H1 (cell line): Measurements from ENCODE around the gene NPAT. TPM values are rescaled to one million over a fixed set of nuclear protein-coding genes. Genes with fewer than 3 reads are reported as not detected.
A peak's percentile ranks its signal among the peaks of the same experiment; 100 is the strongest.

Experiments
- CTCF ChIA-PET: fragments of 300-600 bp; sonication (Branson Sonifier 250); formaldehyde crosslinking; loops from one replicate; lab custom pipeline; 2021; ENCODE audit not compliant: partially characterized antibody; lab: Charles Lee
- POLR2A ChIA-PET: fragments of 300-600 bp; sonication (Branson Sonifier 250); formaldehyde crosslinking; loops from one replicate; lab custom pipeline; 2021; ENCODE audit warnings: inconsistent platforms; ENCODE audit not compliant: partially characterized antibody; lab: Charles Lee
- DNase-seq, 2 experiments: peaks; one replicate each; pipeline versions ENCODE4 v3.0.0 to v3.0.0-alpha.2; 2010 to 2022; ENCODE audit warnings: low spot score in 2 of 2, low read depth in 1 of 2, mixed read lengths in 1 of 2
- FAIRE-seq: peaks from 2 replicates; lab custom pipeline; 2011; peaks lifted over from hg19 to GRCh38; lab: Jason Lieb, UNC
- H2AFZ ChIP-seq: 2 replicates; pipeline ENCODE4 v1.8.1; 2012; ENCODE audit warnings: low read length, inconsistent platforms
- H2AK5ac ChIP-seq: 2 replicates; pipeline ENCODE4 v1.6.1; 2013; ENCODE audit warnings: low read depth, low read length
- H2BK120ac ChIP-seq: replicated peaks from 2 replicates; pipeline ENCODE3; 2013; ENCODE audit warnings: low read depth, low read length, inconsistent platforms
- H2BK12ac ChIP-seq: 2 replicates; pipeline ENCODE4 v1.6.1; 2013; ENCODE audit warnings: low read depth, low read length
- H2BK15ac ChIP-seq: 2 replicates; pipeline ENCODE4 v1.6.1; 2013; ENCODE audit warnings: low read length
- H2BK20ac ChIP-seq: 2 replicates; pipeline ENCODE4 v1.6.1; 2013; ENCODE audit warnings: low read length
- H2BK5ac ChIP-seq: 2 replicates; pipeline ENCODE4 v1.6.1; 2013; ENCODE audit warnings: low read depth, low read length
- H3K14ac ChIP-seq: 2 replicates; pipeline ENCODE4 v1.6.1; 2013; ENCODE audit warnings: inconsistent platforms; ENCODE audit not compliant: insufficient read length
- H3K18ac ChIP-seq: 2 replicates; pipeline ENCODE4 v1.6.1; 2013; ENCODE audit warnings: low read length; ENCODE audit errors: extremely low read depth
- H3K23ac ChIP-seq: 2 replicates; pipeline ENCODE4 v1.6.1; 2013; ENCODE audit warnings: inconsistent platforms; ENCODE audit not compliant: insufficient read length
- H3K23me2 ChIP-seq: 2 replicates; pipeline ENCODE4 v1.6.1; 2013; ENCODE audit warnings: low read depth, low read length
- H3K27ac ChIP-seq: 2 replicates; pipeline ENCODE4 v1.6.1; 2011; ENCODE audit warnings: low read depth, low read length, inconsistent platforms
- H3K27me3 ChIP-seq, 4 experiments: replicated peaks in 1 of 4; 1 replicate in 1 of 4; 2 replicates in 3 of 4; pipeline versions ENCODE4 v1.6.1 to v1.8.1; 2011 to 2013; ENCODE audit warnings: low read length in 3 of 4, mild to moderate bottlenecking in 3 of 4, inconsistent platforms in 2 of 4, mixed read lengths in 2 of 4, moderate library complexity in 1 of 4; ENCODE audit not compliant: control insufficient read depth in 3 of 4, insufficient read depth in 3 of 4; ENCODE audit errors: extremely low read depth in 1 of 4
- H3K36me3 ChIP-seq, 4 experiments: 2 replicates each; pipeline versions ENCODE4 v1.6.1 to v1.8.1; 2011 to 2013; ENCODE audit warnings: mild to moderate bottlenecking in 4 of 4, low read length in 3 of 4, moderate library complexity in 2 of 4, control low read depth in 1 of 4, inconsistent platforms in 1 of 4; ENCODE audit not compliant: insufficient read depth in 4 of 4, control insufficient read depth in 2 of 4
- H3K4ac ChIP-seq: replicated peaks from 2 replicates; pipeline ENCODE3; 2013; ENCODE audit warnings: low read length, low read depth, mixed read lengths, inconsistent platforms; ENCODE audit not compliant: insufficient read length
- H3K4me1 ChIP-seq, 4 experiments: replicated peaks in 1 of 4; 1 replicate in 1 of 4; 2 replicates in 3 of 4; pipeline versions ENCODE4 v1.6.1 to v1.8.1; 2011 to 2013; ENCODE audit warnings: low read length in 3 of 4, inconsistent platforms in 2 of 4, mixed read lengths in 1 of 4; ENCODE audit not compliant: insufficient read depth in 4 of 4, control insufficient read depth in 3 of 4
- H3K4me2 ChIP-seq, 2 experiments: 2 replicates each; pipeline versions ENCODE4 v1.6.1 to v1.8.1; 2011 to 2013; ENCODE audit warnings: low read depth in 2 of 2, low read length in 2 of 2, control low read depth in 1 of 2, inconsistent platforms in 1 of 2, mild to moderate bottlenecking in 1 of 2; ENCODE audit not compliant: insufficient read depth in 1 of 2
- H3K4me3 ChIP-seq, 4 experiments: fragments of 200-600, 300-600 bp in 1 of 4; sonication (generic), shearing (Covaris generic), sonication (Bioruptor Twin) in 1 of 4; 2 replicates each; pipeline versions ENCODE4 v1.5.1 to v1.8.1; 2011 to 2016; ENCODE audit warnings: low read length in 4 of 4, low read depth in 3 of 4, control low read depth in 2 of 4, inconsistent platforms in 2 of 4, mild to moderate bottlenecking in 2 of 4, mixed read lengths in 1 of 4, moderate library complexity in 1 of 4; ENCODE audit not compliant: insufficient read depth in 2 of 4; ENCODE audit errors: extremely low read depth in 1 of 4
- H3K56ac ChIP-seq: replicated peaks from 2 replicates; pipeline ENCODE3; 2013; ENCODE audit warnings: low read depth, mild to moderate bottlenecking, mixed read lengths, low read length, inconsistent platforms; ENCODE audit not compliant: insufficient read length
- H3K79me1 ChIP-seq: 2 replicates; pipeline ENCODE4 v1.6.1; 2013; ENCODE audit warnings: low read depth, low read length, control low read depth
- H3K79me2 ChIP-seq, 2 experiments: 2 replicates each; pipeline versions ENCODE4 v1.6.1 to v1.8.1; 2012 to 2013; ENCODE audit warnings: low read length in 2 of 2, mild to moderate bottlenecking in 2 of 2, inconsistent platforms in 1 of 2; ENCODE audit not compliant: insufficient read depth in 2 of 2, control insufficient read depth in 1 of 2
- H3K9ac ChIP-seq, 4 experiments: replicated peaks in 1 of 4; 1 replicate in 1 of 4; 2 replicates in 3 of 4; pipeline versions ENCODE4 v1.6.1 to v1.8.1; 2011 to 2013; ENCODE audit warnings: low read depth in 3 of 4, low read length in 3 of 4, control low read depth in 2 of 4, mild to moderate bottlenecking in 2 of 4, moderate library complexity in 2 of 4, inconsistent platforms in 1 of 4; ENCODE audit errors: extremely low read depth in 1 of 4
- H3K9me3 ChIP-seq, 2 experiments: 2 replicates each; pipeline versions ENCODE4 v1.6.1 to v1.8.1; 2012 to 2013; ENCODE audit warnings: mild to moderate bottlenecking in 2 of 2, moderate library complexity in 2 of 2, control low read depth in 1 of 2, inconsistent platforms in 1 of 2, low read depth in 1 of 2, low read length in 1 of 2, mixed read lengths in 1 of 2; ENCODE audit not compliant: insufficient read depth in 2 of 2
- H4K20me1 ChIP-seq, 2 experiments: replicated peaks in 1 of 2; 2 replicates each; pipeline versions ENCODE3 to v1.8.1; 2011 to 2013; ENCODE audit warnings: inconsistent platforms in 2 of 2, low read length in 2 of 2, mild to moderate bottlenecking in 1 of 2; ENCODE audit not compliant: insufficient read depth in 2 of 2, control insufficient read depth in 1 of 2
- H4K5ac ChIP-seq: 2 replicates; pipeline ENCODE4 v1.6.1; 2013; ENCODE audit warnings: low read length, low read depth, mixed read lengths, inconsistent platforms; ENCODE audit not compliant: insufficient read length
- H4K8ac ChIP-seq: 2 replicates; pipeline ENCODE4 v1.8.0; 2013; ENCODE audit warnings: mild to moderate bottlenecking, moderate library complexity, low read length, inconsistent platforms; ENCODE audit not compliant: insufficient read depth; ENCODE audit errors: extremely low read depth
- H4K91ac ChIP-seq: replicated peaks from 2 replicates; pipeline ENCODE3; 2013; ENCODE audit warnings: low read length, mixed read lengths, inconsistent platforms; ENCODE audit not compliant: insufficient read length
- ATF3 ChIP-seq: IDR thresholded peaks from 2 replicates; pipeline ENCODE4 v1.6.1; 2011; ENCODE audit warnings: low read depth, mild to moderate bottlenecking, low read length; ENCODE audit not compliant: insufficient read depth
- BRCA1 ChIP-seq: IDR thresholded peaks from 2 replicates; pipeline ENCODE4 v1.6.1; 2012; ENCODE audit warnings: low read depth, low read length, improper control_type of control experiment
- CHD1 ChIP-seq: IDR thresholded peaks from 2 replicates; pipeline ENCODE4 v1.6.1; 2012; ENCODE audit warnings: low read depth, low read length, improper control_type of control experiment
- GTF2F1 ChIP-seq: IDR thresholded peaks from 2 replicates; pipeline ENCODE4 v1.6.1; 2012; ENCODE audit warnings: low read depth, low read length, improper control_type of control experiment, borderline replicate concordance
- HDAC2 ChIP-seq, 2 experiments: fragments of 300-600 bp in 1 of 2; sonication (generic) in 1 of 2; IDR thresholded peaks; 2 replicates each; pipeline ENCODE4 v1.6.1; 2011 to 2012; ENCODE audit warnings: low read depth in 2 of 2, low read length in 2 of 2, mild to moderate bottlenecking in 2 of 2, moderate library complexity in 2 of 2, borderline replicate concordance in 1 of 2, inconsistent platforms in 1 of 2
- KDM4A ChIP-seq: IDR thresholded peaks from one replicate; pipeline ENCODE4 v1.7.1; 2012; ENCODE audit warnings: low read depth, mild to moderate bottlenecking, moderate library complexity, low read length, inconsistent platforms; ENCODE audit not compliant: severe bottlenecking
- PHF8 ChIP-seq: fragments of 200-600 bp; sonication (generic); conservative IDR thresholded peaks from 2 replicates; pipeline ENCODE4 v1.7.1; 2012; ENCODE audit warnings: low read depth, mild to moderate bottlenecking, inconsistent platforms, low read length, moderate library complexity
- POU5F1 ChIP-seq: IDR thresholded peaks from 2 replicates; pipeline ENCODE4 v1.6.1; 2011; ENCODE audit warnings: low read depth, mild to moderate bottlenecking, low read length, moderate library complexity
- SIRT6 ChIP-seq: IDR thresholded peaks from one replicate; pipeline ENCODE4 v1.7.1; 2012; ENCODE audit warnings: low read length, inconsistent platforms
- SIX5 ChIP-seq: IDR thresholded peaks from 2 replicates; pipeline ENCODE4 v1.6.1; 2011; ENCODE audit warnings: mild to moderate bottlenecking, low read depth, low read length
- SUZ12 ChIP-seq: fragments of 200-600 bp; sonication (generic); IDR thresholded peaks from 2 replicates; pipeline ENCODE4 v1.6.1; 2012; ENCODE audit warnings: mild to moderate bottlenecking, inconsistent platforms, low read length, moderate library complexity, mixed read lengths
- TEAD4 ChIP-seq: IDR thresholded peaks from 2 replicates; pipeline ENCODE4 v1.6.1; 2012; ENCODE audit warnings: low read depth, low read length, inconsistent platforms, mixed read lengths
- WGBS, 2 experiments: shearing (Covaris generic) in 1 of 2; methylation state at CpG; one replicate each; pipeline versions ENCODE4 v1.1.6 to v1.1.7; 2013 to 2015; ENCODE audit warnings: low lambda C conversion rate in 2 of 2, mixed read lengths in 2 of 2, inconsistent platforms in 1 of 2, low coverage in 1 of 2, missing lambda C conversion rate in 1 of 2; ENCODE audit not compliant: insufficient replicate concordance in 2 of 2, insufficient coverage in 1 of 2, insufficient read length in 1 of 2; ENCODE audit errors: extremely low coverage in 1 of 2, missing lambda C conversion rate in 1 of 2; 5-methylcytosine and 5-hydroxymethylcytosine counted together
- polyA plus RNA-seq, 7 experiments: library from polyadenylated mRNA; depleted of rRNA in 3 of 7; stranded (reverse) in 5 of 7; unstranded in 2 of 7; fragments of >200 nt in 5 of 7; fragments of 200-250 nt in 2 of 7; gene quantifications; 1 replicate in 5 of 7; 2 replicates in 1 of 7; 4 replicates in 1 of 7; pipeline versions ENCODE4 v1.2.1 to v1.2.3, GENCODE V29; 2011 to 2013; ENCODE audit warnings: missing spikeins in 2 of 7, mixed read lengths in 2 of 7
- total RNA-seq: library from RNA; stranded (reverse); fragmentation: NEBNext Ultra II Directional; extraction: Animal tissue kit (Norgen Biotek cat#: 25700); gene quantifications from 2 replicates; pipeline ENCODE4 v1.2.1, GENCODE V29; 2021
- TF ChIP-seq, protein P1 (sequence below): IDR thresholded peaks from 2 replicates; pipeline ENCODE4 v1.6.1; 2012; ENCODE audit warnings: inconsistent platforms

Gene NPAT
- total and polyA plus RNA-seq, 2 of the 8 experiments (the other 6 are each of a cell fraction or from before 2014, with no cell fraction given): 4.6 to 23.4 TPM

GRCh38 chr11:108204929-108205499, 17.4 kb downstream of the NPAT start:
- Histone ChIP-seq H3K9me3 (no peaks in the 10 kb centered on the region), H3K56ac (no peak overlapping the region), H2AFZ (no peak overlapping the region), H3K27me3 (no peaks in the 10 kb centered on the region), H2BK5ac (no peak overlapping the region), H4K5ac (no peak overlapping the region), H3K18ac (no peak overlapping the region), H2BK20ac (no peak overlapping the region), H3K9ac (no peak overlapping the region), H3K79me1 (peaks cover 9% of the 10 kb centered on the region; the same call in 1 of the 2 replicates), H2BK12ac (no peak overlapping the region), H4K91ac (no peak overlapping the region), H3K79me2 (peaks cover 3 to 90% of the 10 kb centered on the region in 2 experiments; a peak in 3 of 4 replicates), H2AK5ac (no peak overlapping the region), H3K4me2 (no peak overlapping the region), H3K14ac (no peak overlapping the region), H3K4ac (no peak overlapping the region), H3K23ac (no peak overlapping the region), H3K4me1 (peaks cover 0 to 5% (median 2%) of the 10 kb centered on the region in 4 experiments; a peak in 2 of 7 replicates), H4K20me1 (peaks cover 3 to 11% of the 10 kb centered on the region in 2 experiments), H3K36me3 (peaks cover 0 to 39% (median 7%) of the 10 kb centered on the region in 4 experiments; a peak in 6 of 8 replicates), H2BK120ac (no peak overlapping the region), H3K4me3 (no peak overlapping the region), H3K27ac (0 out of 2 replicates have a peak overlapping the region, but pooled peaks have one; percentile 35), H2BK15ac (no peak overlapping the region), H3K23me2 (no peaks in the 10 kb centered on the region), H4K8ac (no peak overlapping the region)
- FAIRE-seq (no peak), DNase-seq (no peak)
- WGBS, 2 experiments: 91% methylated on average over 4 of the region's 4 CpGs; no CpG with 5 or more reads in 1 of the 2 experiments
- ChIA-PET POLR2A (no interaction called here), CTCF (interaction anchor here (1.0 kb wide), 1 partner anchor 16 kb away, joined by 3 read pairs; no protein-coding TSS in a partner anchor)
- no peak for TF ChIP-seq ATF3
- no peak for TF ChIP-seq BRCA1
- TF ChIP-seq SUZ12: no peak
- no peak for TF ChIP-seq CHD1
- TF ChIP-seq PHF8: no peak
- TF ChIP-seq, protein P1, sequence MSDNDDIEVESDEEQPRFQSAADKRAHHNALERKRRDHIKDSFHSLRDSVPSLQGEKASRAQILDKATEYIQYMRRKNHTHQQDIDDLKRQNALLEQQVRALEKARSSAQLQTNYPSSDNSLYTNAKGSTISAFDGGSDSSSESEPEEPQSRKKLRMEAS: no peak
- no peak for TF ChIP-seq GTF2F1
- TF ChIP-seq HDAC2 (IDR thresholded peaks at IDR 0.05; ENCODE audit: borderline replicate concordance in 1 of 2, low read depth in 2 of 2, low read length in 2 of 2): no peak
- no peak for TF ChIP-seq SIX5
- no peak for TF ChIP-seq SIRT6
- no peak for TF ChIP-seq POU5F1
- TF ChIP-seq KDM4A: no peak
- no peak for TF ChIP-seq TEAD4
